C4-2B (cell line): Measurements from ENCODE around the gene TCERG1L.

ENCODE experiments used
- CTCF ChIP-seq: fragments of 450-650 bp; conservative IDR thresholded peaks from 2 replicates; pipeline ENCODE4 v1.5.1; 2017; ENCODE audit warnings: mild to moderate bottlenecking
- ZFX ChIP-seq: fragments of 450-650 bp; IDR thresholded peaks from 2 replicates; pipeline ENCODE4 v1.6.1; 2017

GRCh38 chr10:131323025-131323424, 11.5 kb upstream of the TCERG1L start:
- no peak for TF ChIP-seq CTCF
- TF ChIP-seq ZFX = no peak
